ENCODE measurements around the gene DBR1.

DBR1 gene

GRCh38 chr3:138119423-138119766 lies 55.3 kb downstream of the DBR1 start:
- no peak for DNase-seq

DNA sequence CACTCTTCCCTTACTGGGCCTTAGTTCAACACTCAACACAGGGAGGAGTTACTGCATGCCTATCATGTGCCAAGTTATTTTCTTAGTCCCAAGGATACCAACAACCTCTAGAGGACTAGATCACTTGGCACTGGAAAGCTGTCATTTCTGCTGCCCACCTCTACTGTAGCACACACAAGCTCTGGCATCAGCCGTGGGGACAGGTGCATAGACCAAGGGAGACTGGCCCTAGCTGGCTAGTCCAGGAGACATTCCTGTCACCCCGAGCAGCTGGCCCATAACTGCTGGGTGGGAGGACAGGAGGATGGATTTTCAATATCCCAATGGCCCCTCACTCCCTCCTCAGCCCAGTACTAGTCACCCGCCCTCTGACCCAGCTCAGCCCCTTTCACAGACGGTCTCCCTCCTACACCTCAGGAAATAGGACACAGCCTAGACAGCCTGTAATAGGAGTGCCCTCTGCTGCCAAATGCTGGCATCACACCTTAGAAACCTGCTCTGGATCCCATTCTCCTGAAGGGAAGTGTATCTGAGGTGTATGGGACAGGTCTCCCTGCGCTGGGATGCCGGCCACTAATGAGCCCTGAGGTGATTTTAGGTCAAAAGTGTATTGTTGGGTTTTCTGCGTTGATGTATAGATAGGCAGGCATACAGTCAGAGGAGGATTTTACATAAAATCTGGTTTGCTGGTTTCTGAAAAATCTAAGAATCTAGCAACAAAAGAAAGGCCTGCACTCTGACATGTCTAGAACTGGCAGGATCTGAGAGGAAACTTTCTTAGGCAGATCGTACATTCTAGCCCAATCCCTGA lies 55.9 kb downstream of the DBR1 start:
- DNase-seq = peak; percentile 79

- DNase-seq = peak; percentile 82
Observed at GRCh38 chr3:138114988-138115971, 59.4 kb downstream of the DBR1 start, which contains the start of gene DZIP1L. TSS of gene DZIP1L (minus strand) at chr3:138115608. CDS start at chr3:138103971, 11,637 bp downstream.

- DNase-seq = no peak
Observed at GRCh38 chr3:138114431-138114918, 60.2 kb downstream of the DBR1 start.

DNA sequence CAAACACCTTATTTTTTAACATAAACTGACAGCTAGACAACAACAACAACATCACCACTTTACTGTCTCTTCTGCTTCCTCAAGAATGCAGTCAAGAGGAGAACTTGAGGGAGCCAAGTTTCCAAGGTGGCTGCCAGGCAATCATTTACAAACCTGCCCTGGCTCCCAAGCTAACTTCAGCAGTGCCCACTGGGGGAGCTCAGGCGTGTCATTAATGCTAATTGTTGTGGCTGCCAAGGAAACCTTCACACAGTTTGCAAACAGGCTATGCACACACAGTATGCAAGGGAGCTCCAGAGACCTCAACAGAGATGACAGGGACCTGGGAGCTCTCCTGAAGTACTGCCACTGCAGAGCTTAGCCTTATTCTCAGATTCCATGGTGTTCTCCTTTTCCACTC lies 61.4 kb downstream of the DBR1 start:
- peak; percentile 82 for DNase-seq

- no peak for DNase-seq
Observed at GRCh38 chr3:138112362-138112761, 62.4 kb downstream of the DBR1 start.
